PC-9 (cell line): Measurements from ENCODE around the gene TUSC2.

Source experiments
- CTCF ChIP-seq: fragments of 200-600 bp; sonication (generic); conservative IDR thresholded peaks from 2 replicates; pipeline ENCODE4 v1.6.1; 2017; ENCODE audit warnings: mixed run types, antibody characterized with exemption, mild to moderate bottlenecking, moderate library complexity
- EZH2 ChIP-seq: fragments of 200-600 bp; sonication (generic); IDR thresholded peaks from 2 replicates; pipeline ENCODE4 v1.8.0; 2017; ENCODE audit warnings: antibody characterized with exemption, low read depth

- TF ChIP-seq CTCF (no peak), EZH2 (no peak)
These were observed 24.8 kb upstream of the TUSC2 start for GRCh38 chr3:50352781-50353180.
